ENCODE results near the gene RC3H2. TPM values are rescaled to one million over a fixed set of nuclear protein-coding genes. Genes with fewer than 3 reads are reported as not detected.

Gene RC3H2
- total and polyA plus RNA-seq, 2 donors (not counting 3 experiments of a cell fraction or from before 2014, with no cell fraction given): 25.3 to 63.0 TPM

- Histone ChIP-seq H3K27me3 (ENCODE audit: control insufficient read depth in 2 of 2, insufficient read depth in 2 of 2, low read length in 2 of 2) (no peaks in the 10 kb centered on the region), H3K79me2 (ENCODE audit: control insufficient read depth, insufficient read depth, low read length) (no peaks in the 10 kb centered on the region), H3K4me3 (replicated peaks in 1 of 3; ENCODE audit: insufficient read depth in 1 of 3, low read depth in 1 of 3, low read length in 3 of 3) (no peak overlapping the region), H3K36me3 (ENCODE audit: control insufficient read depth in 2 of 2, extremely low read depth in 1 of 2, insufficient read depth in 2 of 2, low read length in 2 of 2) (peaks cover 26 to 34% of the 10 kb centered on the region in 2 experiments), H3K9ac (replicated peaks; ENCODE audit: extremely low read depth, insufficient read depth, low read length) (no peak overlapping the region), H3K27ac (ENCODE audit: insufficient read depth, low read depth, low read length) (no peak overlapping the region), H3K4me2 (ENCODE audit: insufficient read depth, low read length) (no peak overlapping the region), H3K4me1 (ENCODE audit: control insufficient read depth, extremely low read depth, insufficient read depth, low read length) (no peaks in the 10 kb centered on the region), H2AFZ (ENCODE audit: low read depth, low read length) (no peak overlapping the region), H3K9me3 (replicated peaks; ENCODE audit: control insufficient read depth, insufficient read depth, low read length) (no peaks in the 10 kb centered on the region), H3K9me1 (replicated peaks; ENCODE audit: control insufficient read depth, extremely low read depth, insufficient read depth, low read length) (no peaks in the 10 kb centered on the region), H4K20me1 (replicated peaks; ENCODE audit: control insufficient read depth, extremely low read depth, insufficient read depth, low read length) (no peaks in the 10 kb centered on the region)
- intact Hi-C loops (cut with micrococcal nuclease) (no loop called here), dilution Hi-C loops (cut with MboI; ENCODE audit: extremely low pct_ligation_motif_present, low sequenced_read_pairs) (no loop called here)
- FAIRE-seq (no peak), DNase-seq (ENCODE audit: low read depth, low spot score) (no peak)
- POLR2A ChIA-PET: no interaction called here
- BruUV-seq (replicated peaks): no TSS peak
- no peak for TF ChIP-seq JUN (IDR thresholded peaks at IDR 0.05; ENCODE audit: borderline replicate concordance, insufficient read depth, insufficient read length, low read depth)
- TF ChIP-seq CTCF (IDR thresholded peaks at IDR 0.05; ENCODE audit: extremely low read depth in 1 of 2, insufficient read depth in 1 of 2, low read depth in 1 of 2, low read length in 2 of 2): no peak
- TF ChIP-seq MYC (IDR thresholded peaks at IDR 0.05; ENCODE audit: low read depth, low read length): no peak
- no peak for TF ChIP-seq GATA2 (IDR thresholded peaks at IDR 0.05; ENCODE audit: insufficient read depth, insufficient read length, low read depth, low read length)
- TF ChIP-seq FOS (IDR thresholded peaks at IDR 0.05; ENCODE audit: borderline replicate concordance, insufficient read depth, low read length): no peak
- TF ChIP-seq EZH2 (IDR thresholded peaks at IDR 0.05; ENCODE audit: borderline replicate concordance, low read depth, low read length, severe bottlenecking): no peak
- no peak for TF ChIP-seq POLR2A (IDR thresholded peaks at IDR 0.05; ENCODE audit: low read depth, low read length)
- no peak for TF ChIP-seq POLR2AphosphoS5 (IDR thresholded peaks at IDR 0.05; ENCODE audit: insufficient read depth, low read depth, low read length)
- TF ChIP-seq MAX (IDR thresholded peaks at IDR 0.05; ENCODE audit: insufficient read depth, insufficient read length): no peak
- CTCF ChIA-PET: interaction anchor here (1.2 kb wide), 1 partner anchor 112 kb away, joined by 4 read pairs; no protein-coding TSS in a partner anchor
Observed at GRCh38 chr9:122879443-122879842, 25.7 kb downstream of the RC3H2 start.

Data from endothelial cell of umbilical vein (primary cell).